IMR-90 (cell line): ENCODE data around the gene PROCA1. TPM values are rescaled to one million over a fixed set of nuclear protein-coding genes. Genes with fewer than 3 reads are reported as not detected.
"Not testable (repeated sequence)": the region's sequence is repeated elsewhere in the genome, so short reads cannot be mapped to it uniquely, and the experiment has no call there.

Experiments
- ATAC-seq: fragments of 200-7000 bp; cut with Tn5 transposase; 2 replicates; pipeline ENCODE4 v1.9.1; 2020; ENCODE audit warnings: low read depth, mild to moderate bottlenecking, moderate library complexity
- BruUV-seq: library from RNA; stranded (reverse); fragments of 400-500 nt; replicated peaks from 2 replicates; lab custom pipeline; 2021; lab: Mats Ljungman, UMichigan
- CTCF ChIA-PET: fragments of 300-600 bp; formaldehyde crosslinking; extraction: SDS; loops from one replicate; lab custom pipeline; 2021; ENCODE audit warnings: antibody characterized with exemption; lab: Yijun Ruan, JAX
- POLR2A ChIA-PET: fragments of 300-600 bp; sonication (Branson Sonifier 250); formaldehyde crosslinking; loops from one replicate; lab custom pipeline; 2022; ENCODE audit warnings: antibody characterized with exemption; ENCODE audit not compliant: unreplicated experiment; lab: Charles Lee
- DNase-seq: peaks from one replicate; pipeline ENCODE4 v3.0.0; 2013
- H2AFZ ChIP-seq: replicated peaks from 2 replicates; pipeline ENCODE3; 2013; ENCODE audit warnings: low read length, mild to moderate bottlenecking; ENCODE audit not compliant: poor library complexity
- H2AK5ac ChIP-seq: 2 replicates; pipeline ENCODE4 v1.6.1; 2013; ENCODE audit warnings: low read depth, low read length, inconsistent platforms
- H2AK9ac ChIP-seq: replicated peaks from 2 replicates; pipeline ENCODE3; 2013; ENCODE audit warnings: mild to moderate bottlenecking, low read depth, low read length, moderate library complexity; ENCODE audit not compliant: poor library complexity
- H2BK120ac ChIP-seq: 2 replicates; pipeline ENCODE4 v1.6.1; 2013; ENCODE audit warnings: low read depth, low read length, inconsistent platforms
- H2BK15ac ChIP-seq: 3 replicates; pipeline ENCODE4 v1.6.1; 2013; ENCODE audit warnings: low read depth, low read length, inconsistent platforms
- H2BK20ac ChIP-seq: 2 replicates; pipeline ENCODE4 v1.6.1; 2013; ENCODE audit warnings: low read depth, mild to moderate bottlenecking, inconsistent platforms, low read length, moderate library complexity
- H2BK5ac ChIP-seq: 2 replicates; pipeline ENCODE4 v1.6.1; 2013; ENCODE audit warnings: mild to moderate bottlenecking, low read depth, low read length, inconsistent platforms; ENCODE audit not compliant: poor library complexity, severe bottlenecking
- H3K14ac ChIP-seq: replicated peaks from 2 replicates; pipeline ENCODE4 v1.6.1; 2013; ENCODE audit warnings: low read depth, low read length, inconsistent platforms
- H3K18ac ChIP-seq: 2 replicates; pipeline ENCODE4 v1.6.1; 2013; ENCODE audit warnings: low read depth, low read length, control low read depth
- H3K23ac ChIP-seq: 2 replicates; pipeline ENCODE4 v1.6.1; 2013; ENCODE audit warnings: low read depth, low read length, inconsistent platforms
- H3K27ac ChIP-seq: 2 replicates; pipeline ENCODE4 v1.5.1; 2013; ENCODE audit warnings: mild to moderate bottlenecking, control low read depth, low read length; ENCODE audit not compliant: insufficient read depth
- H3K27me3 ChIP-seq: 2 replicates; pipeline ENCODE4 v1.6.1; 2013; ENCODE audit warnings: low read length; ENCODE audit not compliant: control insufficient read depth, insufficient read depth
- H3K36me3 ChIP-seq: 2 replicates; pipeline ENCODE4 v1.6.1; 2013; ENCODE audit warnings: low read length, mixed read lengths; ENCODE audit not compliant: control insufficient read depth, insufficient read depth
- H3K4ac ChIP-seq: 2 replicates; pipeline ENCODE4 v1.6.1; 2013; ENCODE audit warnings: low read depth, low read length, inconsistent platforms
- H3K4me1 ChIP-seq: 2 replicates; pipeline ENCODE4 v1.6.1; 2013; ENCODE audit warnings: low read length, mixed read lengths; ENCODE audit not compliant: control insufficient read depth, insufficient read depth
- H3K4me2 ChIP-seq: 2 replicates; pipeline ENCODE4 v1.6.1; 2013; ENCODE audit warnings: low read depth, mild to moderate bottlenecking, control low read depth, low read length, moderate library complexity
- H3K4me3 ChIP-seq: 2 replicates; pipeline ENCODE4 v1.5.1; 2013; ENCODE audit warnings: low read depth, mild to moderate bottlenecking, control low read depth, low read length, moderate library complexity; ENCODE audit not compliant: insufficient read depth
- H3K56ac ChIP-seq: 2 replicates; pipeline ENCODE4 v1.6.1; 2013; ENCODE audit warnings: low read length, inconsistent platforms; ENCODE audit not compliant: insufficient read depth; ENCODE audit errors: extremely low read depth
- H3K79me1 ChIP-seq, 2 experiments: 2 replicates each; pipeline ENCODE4 v1.6.1; 2013; ENCODE audit warnings: low read length in 2 of 2, inconsistent platforms in 1 of 2, low read depth in 1 of 2
- H3K9ac ChIP-seq: 2 replicates; pipeline ENCODE4 v1.6.1; 2013; ENCODE audit warnings: low read depth, low read length, control low read depth
- H3K9me1 ChIP-seq: 2 replicates; pipeline ENCODE4 v1.6.1; 2013; ENCODE audit warnings: low read length, inconsistent platforms; ENCODE audit not compliant: insufficient read depth
- H3K9me3 ChIP-seq: 2 replicates; pipeline ENCODE4 v1.6.1; 2013; ENCODE audit warnings: low read length; ENCODE audit not compliant: control insufficient read depth, insufficient read depth
- H4K20me1 ChIP-seq: 2 replicates; pipeline ENCODE4 v1.6.1; 2013; ENCODE audit warnings: low read length, inconsistent platforms; ENCODE audit not compliant: insufficient read depth
- H4K5ac ChIP-seq: 2 replicates; pipeline ENCODE4 v1.6.1; 2013; ENCODE audit warnings: mild to moderate bottlenecking, low read depth, low read length, control low read depth
- H4K8ac ChIP-seq, 2 experiments: 2 replicates each; pipeline ENCODE4 v1.6.1; 2013; ENCODE audit warnings: low read depth in 2 of 2, low read length in 2 of 2, control low read depth in 1 of 2, inconsistent platforms in 1 of 2
- H4K91ac ChIP-seq: 2 replicates; pipeline ENCODE4 v1.6.1; 2013; ENCODE audit warnings: low read depth, low read length, inconsistent platforms; ENCODE audit not compliant: insufficient read depth
- WGBS, 2 experiments: methylation state at CpG; one replicate each; pipeline versions ENCODE4 v1.1.5 to v1.1.7; 2013; ENCODE audit warnings: missing lambda C conversion rate in 2 of 2; ENCODE audit not compliant: insufficient read length in 1 of 2; ENCODE audit errors: extremely low coverage in 2 of 2; 5-methylcytosine and 5-hydroxymethylcytosine counted together
- dilution Hi-C: fragments of 300-500 bp; cut with HindIII; formaldehyde crosslinking; loops from one replicate; pipeline ENCODE4 v1.14.3; 2018; ENCODE audit warnings: low sequenced_read_pairs; ENCODE audit not compliant: unreplicated experiment
- in situ Hi-C: fragments of 300-500 bp; cut with MboI; formaldehyde crosslinking; loops from 3 replicates; pipeline ENCODE4 v1.14.3; 2019; ENCODE audit warnings: low sequenced_read_pairs, inconsistent platforms, mixed read lengths
- intact Hi-C: fragments of 100-400 bp; cut with micrococcal nuclease; formaldehyde crosslinking; loops from 2 replicates; pipeline ENCODE4 v1.10.0; 2022
- polyA plus RNA-seq, 3 experiments: library from polyadenylated mRNA; depleted of rRNA; stranded (reverse); fragments of >200 nt; gene quantifications; 2 replicates each; pipeline ENCODE4 v1.2.3, GENCODE V29; 2012; ENCODE audit warnings: low replicate concordance in 1 of 3
- total RNA-seq: library from RNA; depleted of rRNA; stranded (reverse); fragments of >200 nt; gene quantifications from 2 replicates; pipeline ENCODE4 v1.2.3, GENCODE V29; 2012

The PROCA1 gene
- total and polyA plus RNA-seq, 2 of the 4 experiments (the other 2 are of a cell fraction) = 0.36 to 1.7 TPM

GRCh38 chr17:28735913-28736769 lies 24.5 kb upstream of the PROCA1 start:
- H3K9ac ChIP-seq, H3K4me1 ChIP-seq, H4K5ac ChIP-seq, H3K4me3 ChIP-seq, H2AK5ac ChIP-seq, H3K36me3 ChIP-seq, H3K18ac ChIP-seq, H3K4ac ChIP-seq, H3K27me3 ChIP-seq, ATAC-seq, H2BK20ac ChIP-seq, POLR2A ChIA-PET, H4K20me1 ChIP-seq, H2AFZ ChIP-seq, H3K23ac ChIP-seq, H2BK5ac ChIP-seq, H4K91ac ChIP-seq, H2AK9ac ChIP-seq, H3K27ac ChIP-seq, H3K14ac ChIP-seq, H3K79me1 ChIP-seq, H3K9me3 ChIP-seq, H3K4me2 ChIP-seq, dilution Hi-C loops, H4K8ac ChIP-seq, DNase-seq, H3K56ac ChIP-seq, H3K9me1 ChIP-seq, H2BK15ac ChIP-seq, H2BK120ac ChIP-seq, intact Hi-C loops, BruUV-seq: not testable (repeated sequence)
- no CpG with 5 or more reads among the region's 8 CpGs for WGBS, 2 experiments
- in situ Hi-C loops = loop anchor here (10.0 kb wide), 1 partner anchor 369 kb away; no protein-coding TSS in a partner anchor
- CTCF ChIA-PET = interaction anchor here (1.5 kb wide), 1 partner anchor 9 kb away, joined by 5 read pairs; no protein-coding TSS in a partner anchor
